IMR-90 (cell line): ENCODE measurements around the gene SFR1. TPM values are rescaled to one million over a fixed set of nuclear protein-coding genes. Genes with fewer than 3 reads are reported as not detected.

Source experiments
- ATAC-seq: fragments of 200-7000 bp; cut with Tn5 transposase; 2 replicates; pipeline ENCODE4 v1.9.1; 2020; ENCODE audit warnings: low read depth, mild to moderate bottlenecking, moderate library complexity
- BruUV-seq: library from RNA; stranded (reverse); fragments of 400-500 nt; replicated peaks from 2 replicates; lab custom pipeline; 2021; lab: Mats Ljungman, UMichigan
- CTCF ChIA-PET: fragments of 300-600 bp; formaldehyde crosslinking; extraction: SDS; loops from one replicate; lab custom pipeline; 2021; ENCODE audit warnings: antibody characterized with exemption; lab: Yijun Ruan, JAX
- POLR2A ChIA-PET: fragments of 300-600 bp; sonication (Branson Sonifier 250); formaldehyde crosslinking; loops from one replicate; lab custom pipeline; 2022; ENCODE audit warnings: antibody characterized with exemption; ENCODE audit not compliant: unreplicated experiment; lab: Charles Lee
- DNase-seq: peaks from one replicate; pipeline ENCODE4 v3.0.0; 2013
- H2AFZ ChIP-seq: replicated peaks from 2 replicates; pipeline ENCODE3; 2013; ENCODE audit warnings: low read length, mild to moderate bottlenecking; ENCODE audit not compliant: poor library complexity
- H2AK5ac ChIP-seq: 2 replicates; pipeline ENCODE4 v1.6.1; 2013; ENCODE audit warnings: low read depth, low read length, inconsistent platforms
- H2AK9ac ChIP-seq: replicated peaks from 2 replicates; pipeline ENCODE3; 2013; ENCODE audit warnings: mild to moderate bottlenecking, low read depth, low read length, moderate library complexity; ENCODE audit not compliant: poor library complexity
- H2BK120ac ChIP-seq: 2 replicates; pipeline ENCODE4 v1.6.1; 2013; ENCODE audit warnings: low read depth, low read length, inconsistent platforms
- H2BK15ac ChIP-seq: 3 replicates; pipeline ENCODE4 v1.6.1; 2013; ENCODE audit warnings: low read depth, low read length, inconsistent platforms
- H2BK20ac ChIP-seq: 2 replicates; pipeline ENCODE4 v1.6.1; 2013; ENCODE audit warnings: low read depth, mild to moderate bottlenecking, inconsistent platforms, low read length, moderate library complexity
- H2BK5ac ChIP-seq: 2 replicates; pipeline ENCODE4 v1.6.1; 2013; ENCODE audit warnings: mild to moderate bottlenecking, low read depth, low read length, inconsistent platforms; ENCODE audit not compliant: poor library complexity, severe bottlenecking
- H3K14ac ChIP-seq: replicated peaks from 2 replicates; pipeline ENCODE4 v1.6.1; 2013; ENCODE audit warnings: low read depth, low read length, inconsistent platforms
- H3K18ac ChIP-seq: 2 replicates; pipeline ENCODE4 v1.6.1; 2013; ENCODE audit warnings: low read depth, low read length, control low read depth
- H3K23ac ChIP-seq: 2 replicates; pipeline ENCODE4 v1.6.1; 2013; ENCODE audit warnings: low read depth, low read length, inconsistent platforms
- H3K27ac ChIP-seq: 2 replicates; pipeline ENCODE4 v1.5.1; 2013; ENCODE audit warnings: mild to moderate bottlenecking, control low read depth, low read length; ENCODE audit not compliant: insufficient read depth
- H3K27me3 ChIP-seq: 2 replicates; pipeline ENCODE4 v1.6.1; 2013; ENCODE audit warnings: low read length; ENCODE audit not compliant: control insufficient read depth, insufficient read depth
- H3K36me3 ChIP-seq: 2 replicates; pipeline ENCODE4 v1.6.1; 2013; ENCODE audit warnings: low read length, mixed read lengths; ENCODE audit not compliant: control insufficient read depth, insufficient read depth
- H3K4ac ChIP-seq: 2 replicates; pipeline ENCODE4 v1.6.1; 2013; ENCODE audit warnings: low read depth, low read length, inconsistent platforms
- H3K4me1 ChIP-seq: 2 replicates; pipeline ENCODE4 v1.6.1; 2013; ENCODE audit warnings: low read length, mixed read lengths; ENCODE audit not compliant: control insufficient read depth, insufficient read depth
- H3K4me2 ChIP-seq: 2 replicates; pipeline ENCODE4 v1.6.1; 2013; ENCODE audit warnings: low read depth, mild to moderate bottlenecking, control low read depth, low read length, moderate library complexity
- H3K4me3 ChIP-seq: 2 replicates; pipeline ENCODE4 v1.5.1; 2013; ENCODE audit warnings: low read depth, mild to moderate bottlenecking, control low read depth, low read length, moderate library complexity; ENCODE audit not compliant: insufficient read depth
- H3K56ac ChIP-seq: 2 replicates; pipeline ENCODE4 v1.6.1; 2013; ENCODE audit warnings: low read length, inconsistent platforms; ENCODE audit not compliant: insufficient read depth; ENCODE audit errors: extremely low read depth
- H3K79me1 ChIP-seq, 2 experiments: 2 replicates each; pipeline ENCODE4 v1.6.1; 2013; ENCODE audit warnings: low read length in 2 of 2, inconsistent platforms in 1 of 2, low read depth in 1 of 2
- H3K9ac ChIP-seq: 2 replicates; pipeline ENCODE4 v1.6.1; 2013; ENCODE audit warnings: low read depth, low read length, control low read depth
- H3K9me1 ChIP-seq: 2 replicates; pipeline ENCODE4 v1.6.1; 2013; ENCODE audit warnings: low read length, inconsistent platforms; ENCODE audit not compliant: insufficient read depth
- H3K9me3 ChIP-seq: 2 replicates; pipeline ENCODE4 v1.6.1; 2013; ENCODE audit warnings: low read length; ENCODE audit not compliant: control insufficient read depth, insufficient read depth
- H4K20me1 ChIP-seq: 2 replicates; pipeline ENCODE4 v1.6.1; 2013; ENCODE audit warnings: low read length, inconsistent platforms; ENCODE audit not compliant: insufficient read depth
- H4K5ac ChIP-seq: 2 replicates; pipeline ENCODE4 v1.6.1; 2013; ENCODE audit warnings: mild to moderate bottlenecking, low read depth, low read length, control low read depth
- H4K8ac ChIP-seq, 2 experiments: 2 replicates each; pipeline ENCODE4 v1.6.1; 2013; ENCODE audit warnings: low read depth in 2 of 2, low read length in 2 of 2, control low read depth in 1 of 2, inconsistent platforms in 1 of 2
- H4K91ac ChIP-seq: 2 replicates; pipeline ENCODE4 v1.6.1; 2013; ENCODE audit warnings: low read depth, low read length, inconsistent platforms; ENCODE audit not compliant: insufficient read depth
- BHLHE40 ChIP-seq: fragments of 150-350 bp; IDR thresholded peaks from 2 replicates; pipeline ENCODE4 v1.6.1; 2016; ENCODE audit warnings: mild to moderate bottlenecking, low read depth, low read length
- CHD1 ChIP-seq: IDR thresholded peaks from 2 replicates; pipeline ENCODE4 v1.6.1; 2012; ENCODE audit warnings: low read depth, low read length, improper control_type of control experiment
- MAFK ChIP-seq: IDR thresholded peaks from 2 replicates; pipeline ENCODE4 v1.6.1; 2012; ENCODE audit warnings: low read depth, low read length, improper control_type of control experiment
- MXI1 ChIP-seq: IDR thresholded peaks from 2 replicates; pipeline ENCODE4 v1.6.1; 2012; ENCODE audit warnings: low read depth, mild to moderate bottlenecking, low read length, moderate library complexity, borderline replicate concordance
- RAD21 ChIP-seq: IDR thresholded peaks from 2 replicates; pipeline ENCODE4 v1.6.1; 2012; ENCODE audit warnings: low read length, improper control_type of control experiment
- SMC3 ChIP-seq: fragments of 150-350 bp; IDR thresholded peaks from 2 replicates; pipeline ENCODE4 v1.6.1; 2016; ENCODE audit warnings: low read depth, mild to moderate bottlenecking, antibody characterized with exemption, low read length, moderate library complexity
- WGBS, 2 experiments: methylation state at CpG; one replicate each; pipeline versions ENCODE4 v1.1.5 to v1.1.7; 2013; ENCODE audit warnings: missing lambda C conversion rate in 2 of 2; ENCODE audit not compliant: insufficient read length in 1 of 2; ENCODE audit errors: extremely low coverage in 2 of 2; 5-methylcytosine and 5-hydroxymethylcytosine counted together
- dilution Hi-C: fragments of 300-500 bp; cut with HindIII; formaldehyde crosslinking; loops from one replicate; pipeline ENCODE4 v1.14.3; 2018; ENCODE audit warnings: low sequenced_read_pairs; ENCODE audit not compliant: unreplicated experiment
- in situ Hi-C: fragments of 300-500 bp; cut with MboI; formaldehyde crosslinking; loops from 3 replicates; pipeline ENCODE4 v1.14.3; 2019; ENCODE audit warnings: low sequenced_read_pairs, inconsistent platforms, mixed read lengths
- intact Hi-C: fragments of 100-400 bp; cut with micrococcal nuclease; formaldehyde crosslinking; loops from 2 replicates; pipeline ENCODE4 v1.10.0; 2022
- polyA plus RNA-seq, 3 experiments: library from polyadenylated mRNA; depleted of rRNA; stranded (reverse); fragments of >200 nt; gene quantifications; 2 replicates each; pipeline ENCODE4 v1.2.3, GENCODE V29; 2012; ENCODE audit warnings: low replicate concordance in 1 of 3
- total RNA-seq: library from RNA; depleted of rRNA; stranded (reverse); fragments of >200 nt; gene quantifications from 2 replicates; pipeline ENCODE4 v1.2.3, GENCODE V29; 2012
- TF ChIP-seq, protein P1 (sequence below): conservative IDR thresholded peaks from 2 replicates; pipeline ENCODE4 v1.5.1; 2012; ENCODE audit warnings: mild to moderate bottlenecking, low read depth, low read length, improper control_type of control experiment

SFR1 gene
- total and polyA plus RNA-seq, 2 of the 4 experiments (the other 2 are of a cell fraction): 1.6 to 2.3 TPM

DNA sequence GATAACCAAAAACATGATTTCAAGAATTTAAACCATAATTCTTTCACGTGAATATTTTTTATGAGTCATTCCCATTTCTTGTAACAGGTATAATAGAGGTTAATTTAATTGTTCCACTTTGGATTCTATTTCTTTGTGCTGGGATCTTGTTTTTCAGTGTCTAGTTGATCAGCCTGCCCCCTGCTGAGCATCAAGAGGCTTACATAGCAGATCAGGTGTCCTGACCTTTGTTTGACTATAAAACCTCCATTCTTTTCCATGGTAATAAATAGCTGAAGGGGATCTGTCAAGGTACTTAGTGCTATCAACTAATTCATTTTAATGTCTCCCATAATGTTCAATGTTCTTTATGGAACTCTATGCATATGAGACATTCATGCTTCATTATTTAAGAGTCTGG, 41.2 kb upstream of the SFR1 start:
- POLR2A ChIA-PET: no interaction called here
- no peak overlapping the region for H2BK20ac ChIP-seq
- H3K4me1 ChIP-seq: no peaks in the 10 kb centered on the region
- H3K27me3 ChIP-seq: peaks cover 28% of the 10 kb centered on the region
- WGBS, 2 experiments: no CpG with 5 or more reads among the region's 1 CpG
- peak; percentile 26 for DNase-seq
- H3K27ac ChIP-seq: no peak overlapping the region
- in situ Hi-C loops: no loop called here
- H3K14ac ChIP-seq: no peak overlapping the region
- no peak overlapping the region for H4K5ac ChIP-seq
- intact Hi-C loops: no loop called here
- H3K9ac ChIP-seq: no peak overlapping the region
- no peaks in the 10 kb centered on the region for H3K9me1 ChIP-seq
- H3K9me3 ChIP-seq: no peaks in the 10 kb centered on the region
- no peak overlapping the region for H3K4me2 ChIP-seq
- H2BK15ac ChIP-seq: no peak overlapping the region
- H4K91ac ChIP-seq: no peak overlapping the region
- no peak overlapping the region for H2BK5ac ChIP-seq
- no peaks in the 10 kb centered on the region for H3K79me1 ChIP-seq
- no peak overlapping the region for H3K4ac ChIP-seq
- no peak overlapping the region for H3K56ac ChIP-seq
- H2AK5ac ChIP-seq: no peak overlapping the region
- H3K23ac ChIP-seq: no peak overlapping the region
- CTCF ChIA-PET: no interaction called here
- no peak overlapping the region for H4K8ac ChIP-seq
- BruUV-seq: no TSS peak
- no peak for TF ChIP-seq BHLHE40
- TF ChIP-seq, protein P1, sequence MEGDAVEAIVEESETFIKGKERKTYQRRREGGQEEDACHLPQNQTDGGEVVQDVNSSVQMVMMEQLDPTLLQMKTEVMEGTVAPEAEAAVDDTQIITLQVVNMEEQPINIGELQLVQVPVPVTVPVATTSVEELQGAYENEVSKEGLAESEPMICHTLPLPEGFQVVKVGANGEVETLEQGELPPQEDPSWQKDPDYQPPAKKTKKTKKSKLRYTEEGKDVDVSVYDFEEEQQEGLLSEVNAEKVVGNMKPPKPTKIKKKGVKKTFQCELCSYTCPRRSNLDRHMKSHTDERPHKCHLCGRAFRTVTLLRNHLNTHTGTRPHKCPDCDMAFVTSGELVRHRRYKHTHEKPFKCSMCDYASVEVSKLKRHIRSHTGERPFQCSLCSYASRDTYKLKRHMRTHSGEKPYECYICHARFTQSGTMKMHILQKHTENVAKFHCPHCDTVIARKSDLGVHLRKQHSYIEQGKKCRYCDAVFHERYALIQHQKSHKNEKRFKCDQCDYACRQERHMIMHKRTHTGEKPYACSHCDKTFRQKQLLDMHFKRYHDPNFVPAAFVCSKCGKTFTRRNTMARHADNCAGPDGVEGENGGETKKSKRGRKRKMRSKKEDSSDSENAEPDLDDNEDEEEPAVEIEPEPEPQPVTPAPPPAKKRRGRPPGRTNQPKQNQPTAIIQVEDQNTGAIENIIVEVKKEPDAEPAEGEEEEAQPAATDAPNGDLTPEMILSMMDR: peak; percentile 36
- 0 out of 2 replicates have a peak, but pooled peaks have one; percentile 27 for TF ChIP-seq RAD21
- TF ChIP-seq CHD1: no peak
- TF ChIP-seq SMC3: peak; percentile 29; the same call in 1 of the 2 replicates
- TF ChIP-seq MXI1: no peak
- TF ChIP-seq MAFK: no peak
- dilution Hi-C loops: no loop called here
- no peak overlapping the region for H2BK120ac ChIP-seq
- no peak overlapping the region for H3K4me3 ChIP-seq
- H3K36me3 ChIP-seq: no peaks in the 10 kb centered on the region
- no peak overlapping the region for H3K18ac ChIP-seq
- H2AK9ac ChIP-seq: no peak overlapping the region
- H4K20me1 ChIP-seq: no peaks in the 10 kb centered on the region
- no peak overlapping the region for H2AFZ ChIP-seq
- ATAC-seq: no peak
